Trophoblast cell (in vitro differentiated cells and primary cell): ENCODE results near the gene STPG2.
"Not testable (repeated sequence)": the region's sequence is repeated elsewhere in the genome, so short reads cannot be mapped to it uniquely, and the experiment has no call there.

Experiments
- DNase-seq, 2 donors: peaks; one replicate each; pipeline ENCODE4 v3.0.0-alpha.2; 2016
- H2AFZ ChIP-seq: 2 replicates; pipeline ENCODE4 v1.6.1; 2013; ENCODE audit warnings: low read length, moderate library complexity, mild to moderate bottlenecking; ENCODE audit not compliant: insufficient read depth, poor library complexity
- H2AK5ac ChIP-seq: 2 replicates; pipeline ENCODE4 v1.6.1; 2013; ENCODE audit warnings: mild to moderate bottlenecking, low read length
- H2BK120ac ChIP-seq: 2 replicates; pipeline ENCODE4 v1.6.1; 2013; ENCODE audit warnings: low read length, mild to moderate bottlenecking, moderate library complexity; ENCODE audit not compliant: insufficient read depth, poor library complexity
- H2BK12ac ChIP-seq: 2 replicates; pipeline ENCODE4 v1.6.1; 2013; ENCODE audit warnings: mild to moderate bottlenecking, low read length, moderate library complexity
- H2BK5ac ChIP-seq: 2 replicates; pipeline ENCODE4 v1.6.1; 2013; ENCODE audit warnings: low read length, low read depth, moderate library complexity, mild to moderate bottlenecking; ENCODE audit not compliant: poor library complexity
- H3K14ac ChIP-seq: 2 replicates; pipeline ENCODE4 v1.6.1; 2013; ENCODE audit warnings: mild to moderate bottlenecking, low read length
- H3K18ac ChIP-seq: 2 replicates; pipeline ENCODE4 v1.6.1; 2013; ENCODE audit warnings: mild to moderate bottlenecking, low read length
- H3K23ac ChIP-seq: 2 replicates; pipeline ENCODE4 v1.6.1; 2013; ENCODE audit warnings: low read length
- H3K27ac ChIP-seq: 2 replicates; pipeline ENCODE4 v1.5.1; 2013; ENCODE audit warnings: low read depth, mild to moderate bottlenecking, inconsistent platforms, low read length, moderate library complexity
- H3K27me3 ChIP-seq: 2 replicates; pipeline ENCODE4 v1.6.1; 2013; ENCODE audit warnings: inconsistent platforms, mild to moderate bottlenecking, low read length, moderate library complexity; ENCODE audit not compliant: insufficient read depth
- H3K36me3 ChIP-seq, 2 experiments: 1 replicate in 1 of 2; 2 replicates in 1 of 2; pipeline ENCODE4 v1.6.1; 2013; ENCODE audit warnings: low read length in 2 of 2, mild to moderate bottlenecking in 2 of 2, moderate library complexity in 1 of 2; ENCODE audit not compliant: insufficient read depth in 2 of 2, control insufficient read depth in 1 of 2
- H3K4ac ChIP-seq: 2 replicates; pipeline ENCODE4 v1.6.1; 2013; ENCODE audit warnings: low read depth, mild to moderate bottlenecking, low read length, moderate library complexity
- H3K4me1 ChIP-seq, 2 experiments: 1 replicate in 1 of 2; 2 replicates in 1 of 2; pipeline ENCODE4 v1.6.1; 2013; ENCODE audit warnings: low read length in 2 of 2, mild to moderate bottlenecking in 2 of 2, moderate library complexity in 1 of 2; ENCODE audit not compliant: insufficient read depth in 2 of 2, control insufficient read depth in 1 of 2
- H3K4me2 ChIP-seq: 2 replicates; pipeline ENCODE4 v1.6.1; 2013; ENCODE audit warnings: inconsistent platforms, mild to moderate bottlenecking, low read length, moderate library complexity
- H3K4me3 ChIP-seq: 2 replicates; pipeline ENCODE4 v1.5.1; 2013; ENCODE audit warnings: mild to moderate bottlenecking, low read depth, low read length, inconsistent platforms
- H3K79me1 ChIP-seq: one replicate; pipeline ENCODE4 v1.6.1; 2013; ENCODE audit warnings: low read length
- H3K79me2 ChIP-seq: 2 replicates; pipeline ENCODE4 v1.6.1; 2013; ENCODE audit warnings: low read length, mild to moderate bottlenecking; ENCODE audit not compliant: control insufficient read depth, insufficient read depth, poor library complexity
- H3K9ac ChIP-seq: 2 replicates; pipeline ENCODE4 v1.6.1; 2013; ENCODE audit warnings: mild to moderate bottlenecking, low read length
- H3K9me3 ChIP-seq: 2 replicates; pipeline ENCODE4 v1.6.1; 2013; ENCODE audit warnings: low read depth, mild to moderate bottlenecking, control low read depth, inconsistent platforms, low read length; ENCODE audit not compliant: insufficient read depth
- H4K12ac ChIP-seq: 2 replicates; pipeline ENCODE4 v1.6.1; 2013; ENCODE audit warnings: low read depth, mild to moderate bottlenecking, low read length, moderate library complexity
- H4K8ac ChIP-seq: 2 replicates; pipeline ENCODE4 v1.6.1; 2013; ENCODE audit warnings: low read depth, mild to moderate bottlenecking, low read length, moderate library complexity
- H4K91ac ChIP-seq: one replicate; pipeline ENCODE4 v1.6.1; 2013; ENCODE audit warnings: low read depth, mild to moderate bottlenecking, low read length, moderate library complexity
- WGBS: extraction: QIAGEN DNeasy Blood & Tissue Kit; methylation state at CpG from one replicate; pipeline ENCODE4 v1.1.7; 2013; ENCODE audit warnings: missing lambda C conversion rate; ENCODE audit not compliant: insufficient read length, insufficient coverage; ENCODE audit errors: extremely low coverage; 5-methylcytosine and 5-hydroxymethylcytosine counted together

STPG2 gene

DNA sequence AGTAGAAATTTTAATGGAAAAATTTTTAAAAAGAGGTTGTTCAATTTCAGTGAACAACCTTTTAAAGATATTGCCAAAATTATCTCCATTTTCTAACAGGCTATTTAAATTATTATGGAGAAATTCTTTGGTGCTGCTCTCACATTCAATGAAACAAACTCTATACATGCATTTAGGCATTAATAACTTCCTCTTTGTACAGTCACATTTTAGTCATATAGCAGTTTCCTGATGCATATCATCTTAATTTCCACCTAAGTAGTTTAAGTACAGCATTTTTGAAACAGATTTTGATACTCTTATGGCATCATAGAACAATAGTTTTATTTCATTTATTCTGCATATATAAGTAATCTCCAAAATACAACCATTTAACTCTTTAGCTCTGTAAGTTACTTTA, 500.1 kb downstream of the STPG2 start:
- no peak overlapping the region for H2AK5ac ChIP-seq
- no peak overlapping the region for H3K4me2 ChIP-seq
- no peaks in the 10 kb centered on the region for H3K9me3 ChIP-seq
- H3K79me1 ChIP-seq, result no peaks in the 10 kb centered on the region
- H3K23ac ChIP-seq, result no peak overlapping the region
- no peak overlapping the region for H4K91ac ChIP-seq
- no peak for DNase-seq
- no peak overlapping the region for H4K8ac ChIP-seq
- H3K27ac ChIP-seq, result no peak overlapping the region
- no peak overlapping the region for H3K18ac ChIP-seq
- no peak overlapping the region for H3K4ac ChIP-seq
- no peak overlapping the region for H3K9ac ChIP-seq
- peaks cover 0 to 4% of the 10 kb centered on the region in 2 experiments for H3K4me1 ChIP-seq
- H2BK12ac ChIP-seq, result no peak overlapping the region
- H3K4me3 ChIP-seq, result no peak overlapping the region
- no peaks in the 10 kb centered on the region for H3K36me3 ChIP-seq
- no peak overlapping the region for H2AFZ ChIP-seq
- H2BK5ac ChIP-seq, result no peak overlapping the region
- H2BK120ac ChIP-seq, result no peak overlapping the region
- no peak overlapping the region for H4K12ac ChIP-seq
- H3K14ac ChIP-seq, result no peak overlapping the region
- no peaks in the 10 kb centered on the region for H3K27me3 ChIP-seq
- no peaks in the 10 kb centered on the region for H3K79me2 ChIP-seq

DNA sequence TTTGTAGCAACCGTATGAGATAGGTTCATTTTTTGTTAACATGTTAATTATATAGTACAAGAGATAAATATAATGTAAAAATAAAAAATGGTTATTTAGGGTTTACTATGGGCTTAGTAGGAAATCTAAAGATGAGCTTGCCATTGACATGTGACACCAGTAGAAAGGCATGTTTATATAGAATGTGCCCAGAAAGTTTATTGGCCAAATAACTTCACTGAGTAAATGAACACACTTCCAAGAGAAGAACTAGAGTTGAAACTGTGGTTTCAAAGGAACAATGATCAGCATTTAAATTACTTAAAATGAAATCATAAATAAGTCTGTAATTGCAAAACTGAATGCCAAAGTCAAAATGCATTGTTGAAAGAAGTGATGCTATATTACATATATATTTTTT, 503.3 kb downstream of the STPG2 start:
- Histone ChIP-seq H3K14ac (no peak overlapping the region), H2BK120ac (no peak overlapping the region), H2BK5ac (no peak overlapping the region), H3K4me1 (no peaks in the 10 kb centered on the region), H4K12ac (no peak overlapping the region), H3K9me3 (no peaks in the 10 kb centered on the region), H2AFZ (no peak overlapping the region), H2AK5ac (no peak overlapping the region), H3K18ac (no peak overlapping the region), H2BK12ac (no peak overlapping the region), H3K4me3 (no peak overlapping the region), H3K27me3 (no peaks in the 10 kb centered on the region), H3K79me2 (no peaks in the 10 kb centered on the region), H3K36me3 (no peaks in the 10 kb centered on the region), H3K23ac (no peak overlapping the region), H3K4ac (no peak overlapping the region), H3K27ac (no peak overlapping the region), H3K79me1 (no peaks in the 10 kb centered on the region), H3K4me2 (no peak overlapping the region), H4K91ac (no peak overlapping the region), H4K8ac (no peak overlapping the region), H3K9ac (no peak overlapping the region)
- no peak for DNase-seq
- no CpG with 5 or more reads among the region's 1 CpG for WGBS

DNA sequence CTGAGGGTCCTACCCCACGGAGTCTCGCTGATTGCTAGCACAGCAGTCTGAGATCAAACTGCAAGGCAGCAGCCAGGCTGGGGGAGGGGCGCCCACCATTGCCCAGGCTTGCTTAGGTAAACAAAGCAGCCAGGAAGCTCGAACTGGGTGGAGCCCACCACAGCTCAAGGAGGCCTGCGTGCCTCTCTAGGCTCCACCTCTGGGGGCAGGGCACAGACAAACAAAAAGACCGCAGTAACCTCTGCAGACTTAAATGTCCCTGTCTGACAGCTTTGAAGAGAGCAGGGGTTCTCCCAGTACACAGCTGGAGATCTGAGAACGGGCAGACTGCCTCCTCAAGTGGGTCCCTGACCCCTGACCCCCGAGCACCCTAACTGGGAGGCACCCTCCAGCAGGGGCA, 509.4 kb downstream of the STPG2 start:
- H2BK5ac ChIP-seq, H2BK12ac ChIP-seq, H2BK120ac ChIP-seq, H3K79me2 ChIP-seq, H3K9me3 ChIP-seq, H3K27me3 ChIP-seq, H3K9ac ChIP-seq, H3K4me2 ChIP-seq, H3K27ac ChIP-seq, H3K4me3 ChIP-seq, H3K36me3 ChIP-seq, H2AK5ac ChIP-seq, H2AFZ ChIP-seq, DNase-seq, H4K12ac ChIP-seq, H3K18ac ChIP-seq, H4K8ac ChIP-seq, H3K79me1 ChIP-seq, H4K91ac ChIP-seq, H3K4ac ChIP-seq, H3K14ac ChIP-seq, H3K4me1 ChIP-seq, H3K23ac ChIP-seq: not testable (repeated sequence)
- no CpG with 5 or more reads among the region's 8 CpGs for WGBS

DNA sequence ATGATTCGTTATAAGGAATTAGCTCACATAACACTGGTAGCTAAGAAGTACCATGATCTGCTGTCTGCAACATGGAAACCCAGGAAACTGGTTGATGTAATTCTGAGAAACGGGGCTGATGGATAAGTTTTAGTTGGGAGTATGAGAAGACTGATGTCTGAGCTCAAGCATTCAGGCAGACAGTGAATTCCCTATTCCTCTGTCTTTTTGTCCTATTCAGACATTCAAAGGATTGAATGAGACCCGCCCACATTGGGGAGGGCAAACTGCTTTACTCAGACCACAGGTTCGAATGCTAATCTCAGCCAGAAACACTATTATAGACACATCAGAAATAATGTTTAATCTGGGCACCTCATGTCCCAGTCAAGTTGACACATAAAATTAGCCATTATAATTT, 515.5 kb downstream of the STPG2 start:
- H3K4me3 ChIP-seq, result no peak overlapping the region
- no peak overlapping the region for H3K18ac ChIP-seq
- H3K27ac ChIP-seq, result no peak overlapping the region
- no peak overlapping the region for H4K8ac ChIP-seq
- no peak overlapping the region for H2BK120ac ChIP-seq
- H3K9me3 ChIP-seq, result no peaks in the 10 kb centered on the region
- no peaks in the 10 kb centered on the region for H3K79me2 ChIP-seq
- H2AFZ ChIP-seq, result no peak overlapping the region
- DNase-seq, result no peak
- no peaks in the 10 kb centered on the region for H3K36me3 ChIP-seq
- no peak overlapping the region for H2AK5ac ChIP-seq
- no peak overlapping the region for H3K9ac ChIP-seq
- H2BK5ac ChIP-seq, result no peak overlapping the region
- WGBS, result no CpG with 5 or more reads among the region's 4 CpGs
- H3K27me3 ChIP-seq, result no peaks in the 10 kb centered on the region
- H3K4me2 ChIP-seq, result no peak overlapping the region
- no peak overlapping the region for H3K23ac ChIP-seq
- H3K14ac ChIP-seq, result no peak overlapping the region
- no peaks in the 10 kb centered on the region for H3K79me1 ChIP-seq
- H4K12ac ChIP-seq, result no peak overlapping the region
- no peaks in the 10 kb centered on the region for H3K4me1 ChIP-seq
- H3K4ac ChIP-seq, result no peak overlapping the region
- no peak overlapping the region for H2BK12ac ChIP-seq
- H4K91ac ChIP-seq, result no peak overlapping the region

- no peak overlapping the region for H2BK12ac ChIP-seq
- no peak overlapping the region for H2AK5ac ChIP-seq
- no CpG with 5 or more reads among the region's 4 CpGs for whole genome bisulfite sequencing
- no peaks in the 10 kb centered on the region for H3K9me3 ChIP-seq
- DNase-seq, result no peak
- no peak overlapping the region for H3K4me2 ChIP-seq
- no peak overlapping the region for H3K4ac ChIP-seq
- H2AFZ ChIP-seq, result no peak overlapping the region
- no peak overlapping the region for H4K8ac ChIP-seq
- no peak overlapping the region for H2BK5ac ChIP-seq
- H2BK120ac ChIP-seq, result no peak overlapping the region
- no peak overlapping the region for H4K12ac ChIP-seq
- no peak overlapping the region for H4K91ac ChIP-seq
- no peaks in the 10 kb centered on the region for H3K79me2 ChIP-seq
- no peak overlapping the region for H3K23ac ChIP-seq
- no peaks in the 10 kb centered on the region for H3K27me3 ChIP-seq
- no peak overlapping the region for H3K4me3 ChIP-seq
- no peak overlapping the region for H3K9ac ChIP-seq
- no peak overlapping the region for H3K14ac ChIP-seq
- no peaks in the 10 kb centered on the region for H3K79me1 ChIP-seq
- H3K4me1 ChIP-seq, result no peaks in the 10 kb centered on the region
- no peak overlapping the region for H3K27ac ChIP-seq
- H3K18ac ChIP-seq, result no peak overlapping the region
- H3K36me3 ChIP-seq, result no peaks in the 10 kb centered on the region
Observed at GRCh38 chr4:97624204-97624603, 519.1 kb downstream of the STPG2 start.
